ENCODE data around the gene TYW1B. TPM values are rescaled to one million over a fixed set of nuclear protein-coding genes. Genes with fewer than 3 reads are reported as not detected.

Gene TYW1B
- total RNA-seq, 1 experiment from 2014 or later = 3.9 TPM

GRCh38 chr7:72540106-72540611 lies 287.8 kb downstream of the TYW1B start:
- H3K79me2 ChIP-seq (ENCODE audit: low read length) = no peaks in the 10 kb centered on the region
- ChIA-PET POLR2A (ENCODE audit: unreplicated experiment) (no interaction called here), CTCF (no interaction called here)
- no peaks in the 10 kb centered on the region for H3K9me3 ChIP-seq (ENCODE audit: low read length)
- intact Hi-C loops (cut with micrococcal nuclease) = no loop called here
- DNase-seq = no peak
- H3K4me3 ChIP-seq (ENCODE audit: low read length) = no peak overlapping the region
- no peak overlapping the region for H3K4me2 ChIP-seq (ENCODE audit: low read length)
- no peaks in the 10 kb centered on the region for H3K9me2 ChIP-seq (replicated peaks; ENCODE audit: low read length)
- no peak overlapping the region for H3K27ac ChIP-seq (ENCODE audit: low read length)
- no TSS peak for BruUV-seq (replicated peaks)
- H2AFZ ChIP-seq (ENCODE audit: low read length) = no peak overlapping the region
- no peak overlapping the region for H3K9ac ChIP-seq (ENCODE audit: low read length)
- no peaks in the 10 kb centered on the region for H4K20me1 ChIP-seq (ENCODE audit: low read length)
- TF ChIP-seq EZH2 (IDR thresholded peaks at IDR 0.05; ENCODE audit: low read length, unreplicated experiment) = no peak
- no peak for TF ChIP-seq EZH2phosphoT487 (IDR thresholded peaks at IDR 0.05; ENCODE audit: borderline replicate concordance, low read length)
- no peak for TF ChIP-seq CTCF (conservative IDR thresholded peaks at IDR 0.05; ENCODE audit: low read depth, low read length)
- H3K36me3 ChIP-seq (ENCODE audit: low read depth, low read length) = no peaks in the 10 kb centered on the region
- no peaks in the 10 kb centered on the region for H3K27me3 ChIP-seq (ENCODE audit: low read length)
- ATAC-seq = no peak
- no peaks in the 10 kb centered on the region for H3F3A ChIP-seq (ENCODE audit: low read length, unreplicated experiment)
- peaks cover 3% of the 10 kb centered on the region; the same call in 1 of the 2 replicates for H3K4me1 ChIP-seq (ENCODE audit: insufficient read depth, low read length)

- Histone ChIP-seq H3K79me2 (ENCODE audit: low read length) (no peaks in the 10 kb centered on the region), H3F3A (ENCODE audit: low read length, unreplicated experiment) (no peaks in the 10 kb centered on the region), H3K9ac (ENCODE audit: low read length) (no peak overlapping the region), H3K4me2 (ENCODE audit: low read length) (no peak overlapping the region), H2AFZ (ENCODE audit: low read length) (no peak overlapping the region), H3K9me3 (ENCODE audit: low read length) (no peaks in the 10 kb centered on the region), H3K27me3 (ENCODE audit: low read length) (no peaks in the 10 kb centered on the region), H3K4me1 (ENCODE audit: insufficient read depth, low read length) (peaks cover 3% of the 10 kb centered on the region; the same call in 1 of the 2 replicates), H3K36me3 (ENCODE audit: low read depth, low read length) (no peaks in the 10 kb centered on the region), H3K4me3 (ENCODE audit: low read length) (no peak overlapping the region), H3K9me2 (replicated peaks; ENCODE audit: low read length) (no peaks in the 10 kb centered on the region), H3K27ac (ENCODE audit: low read length) (no peak overlapping the region), H4K20me1 (ENCODE audit: low read length) (no peaks in the 10 kb centered on the region)
- POLR2A ChIA-PET (ENCODE audit: unreplicated experiment) = no interaction called here
- intact Hi-C loops (cut with micrococcal nuclease) = no loop called here
- TF ChIP-seq EZH2 (IDR thresholded peaks at IDR 0.05; ENCODE audit: low read length, unreplicated experiment) = no peak
- no peak for TF ChIP-seq CTCF (conservative IDR thresholded peaks at IDR 0.05; ENCODE audit: low read depth, low read length)
- TF ChIP-seq EZH2phosphoT487 (IDR thresholded peaks at IDR 0.05; ENCODE audit: borderline replicate concordance, low read length) = no peak
- DNase-seq = no peak
- CTCF ChIA-PET = no interaction called here
- BruUV-seq (replicated peaks) = no TSS peak
- ATAC-seq = no peak
Measured at GRCh38 chr7:72539702-72540101, 288.3 kb downstream of the TYW1B start.

GRCh38 chr7:72538856-72539255 lies 289.1 kb downstream of the TYW1B start:
- H3K27ac ChIP-seq (ENCODE audit: low read length) = no peak overlapping the region
- no peak overlapping the region for H2AFZ ChIP-seq (ENCODE audit: low read length)
- no TSS peak for BruUV-seq (replicated peaks)
- ATAC-seq (peak; percentile 43; the same call in 1 of the 2 replicates), DNase-seq (no peak)
- no peaks in the 10 kb centered on the region for H3K36me3 ChIP-seq (ENCODE audit: low read depth, low read length)
- intact Hi-C loops (cut with micrococcal nuclease) = no loop called here
- H3K27me3 ChIP-seq (ENCODE audit: low read length) = no peaks in the 10 kb centered on the region
- H3F3A ChIP-seq (ENCODE audit: low read length, unreplicated experiment) = no peaks in the 10 kb centered on the region
- H3K4me2 ChIP-seq (ENCODE audit: low read length) = no peak overlapping the region
- no peak overlapping the region for H3K4me3 ChIP-seq (ENCODE audit: low read length)
- H3K4me1 ChIP-seq (ENCODE audit: insufficient read depth, low read length) = peaks cover 3% of the 10 kb centered on the region; the same call in 1 of the 2 replicates
- H3K9me2 ChIP-seq (replicated peaks; ENCODE audit: low read length) = no peaks in the 10 kb centered on the region
- H3K79me2 ChIP-seq (ENCODE audit: low read length) = no peaks in the 10 kb centered on the region
- H4K20me1 ChIP-seq (ENCODE audit: low read length) = no peaks in the 10 kb centered on the region
- TF ChIP-seq EZH2 (IDR thresholded peaks at IDR 0.05; ENCODE audit: low read length, unreplicated experiment) (no peak), CTCF (conservative IDR thresholded peaks at IDR 0.05; ENCODE audit: low read depth, low read length) (no peak), EZH2phosphoT487 (IDR thresholded peaks at IDR 0.05; ENCODE audit: borderline replicate concordance, low read length) (no peak)
- CTCF ChIA-PET = no interaction called here
- no peak overlapping the region for H3K9ac ChIP-seq (ENCODE audit: low read length)
- H3K9me3 ChIP-seq (ENCODE audit: low read length) = no peaks in the 10 kb centered on the region
- POLR2A ChIA-PET (ENCODE audit: unreplicated experiment) = no interaction called here

Measured in PC-3 (cell line).